Breast epithelium (tissue), 4 donors: ENCODE data around the gene PUS3. TPM values are rescaled to one million over a fixed set of nuclear protein-coding genes. Genes with fewer than 3 reads are reported as not detected.

Experiments used
- DNase-seq, 2 donors: peaks; one replicate each; pipeline ENCODE4 v3.0.0-alpha.2; 2019; ENCODE audit warnings: low spot score in 2 of 2
- H3K27ac ChIP-seq, 2 donors: fragments of 200-600 bp; sonication (generic) in 1 of 2; one replicate each; pipeline ENCODE4 v1.5.1; 2016 to 2019; ENCODE audit warnings: mild to moderate bottlenecking in 1 of 2
- H3K27me3 ChIP-seq, 2 donors: fragments of 200-600 bp; sonication (generic) in 1 of 2; one replicate each; pipeline versions ENCODE4 v1.5.1 to v1.6.0; 2017 to 2019; ENCODE audit warnings: control low read depth in 1 of 2, mild to moderate bottlenecking in 1 of 2
- H3K36me3 ChIP-seq: fragments of 200-600 bp; one replicate; pipeline ENCODE4 v1.5.1; 2019
- H3K4me1 ChIP-seq, 2 donors: fragments of 200-600 bp; sonication (generic); one replicate each; pipeline ENCODE4 v1.5.1; 2016 to 2019; ENCODE audit warnings: control low read depth in 1 of 2
- H3K4me3 ChIP-seq, 3 donors: fragments of 200-600 bp; sonication (generic); 1 replicate in 2 of 3; 2 replicates in 1 of 3; pipeline ENCODE4 v1.5.1; 2016 to 2019; ENCODE audit warnings: mild to moderate bottlenecking in 3 of 3, moderate library complexity in 2 of 3
- H3K9me3 ChIP-seq, 2 donors: fragments of 200-600 bp; sonication (generic) in 1 of 2; one replicate each; pipeline ENCODE4 v1.5.1; 2016 to 2019; ENCODE audit warnings: control low read depth in 1 of 2
- CTCF ChIP-seq, 3 donors: fragments of 450-650 bp; IDR thresholded peaks; one replicate each; pipeline ENCODE4 v1.5.1; 2016 to 2017; ENCODE audit warnings: antibody characterized with exemption in 3 of 3, mild to moderate bottlenecking in 3 of 3, moderate library complexity in 3 of 3
- POLR2A ChIP-seq: fragments of 450-650 bp; IDR thresholded peaks from one replicate; pipeline ENCODE4 v1.6.1; 2016; ENCODE audit warnings: antibody characterized with exemption, mild to moderate bottlenecking, moderate library complexity
- POLR2AphosphoS5 ChIP-seq, 3 donors: sonication (generic); formaldehyde crosslinking; IDR thresholded peaks; one replicate each; pipeline ENCODE4 v1.6.1; 2017; ENCODE audit warnings: antibody characterized with exemption in 3 of 3
- intact Hi-C: fragments of 100-400 bp; cut with DNase I; formaldehyde crosslinking; loops from one replicate; pipeline ENCODE4 v1.15.1; 2023; ENCODE audit warnings: low total_unique reads
- total RNA-seq, 3 donors: library from RNA; depleted of rRNA; stranded (reverse); fragments of >200 nt; gene quantifications; one replicate each; pipeline ENCODE4 v1.1.0, GENCODE V29; 2016

PUS3 gene
- total RNA-seq, 3 donors from 2014 or later, result 5.6 to 10.2 (median 8.6) TPM

- intact Hi-C loops, result loop anchor here (5.0 kb wide), 1 partner anchor 773 kb away; no protein-coding TSS in a partner anchor
- DNase-seq, result no peak
- no peak overlapping the region for H3K27ac ChIP-seq
These were observed 27.1 kb upstream of the PUS3 start for GRCh38 chr11:125930076-125930450.

GRCh38 chr11:125929445-125930075, 26.6 kb upstream of the PUS3 start:
- Histone ChIP-seq H3K27me3 (no peaks in the 10 kb centered on the region), H3K4me3 (no peak overlapping the region), H3K36me3 (no peaks in the 10 kb centered on the region), H3K4me1 (no peaks in the 10 kb centered on the region), H3K27ac (no peak overlapping the region), H3K9me3 (no peaks in the 10 kb centered on the region)
- intact Hi-C loops, result loop anchor here (5.0 kb wide), 1 partner anchor 772 kb away; no protein-coding TSS in a partner anchor
- DNase-seq, result no peak
- TF ChIP-seq CTCF (IDR thresholded peaks at IDR 0.05) (no peak), POLR2A (no peak), POLR2AphosphoS5 (IDR thresholded peaks at IDR 0.05) (no peak)

More at GRCh38 chr11:125930076-125930450, 27.1 kb upstream of the PUS3 start:
- TF ChIP-seq POLR2A (no peak), POLR2AphosphoS5 (IDR thresholded peaks at IDR 0.05) (no peak), CTCF (IDR thresholded peaks at IDR 0.05) (no peak)
- Histone ChIP-seq H3K9me3 (no peaks in the 10 kb centered on the region), H3K4me3 (no peak overlapping the region), H3K36me3 (no peaks in the 10 kb centered on the region), H3K4me1 (no peaks in the 10 kb centered on the region), H3K27me3 (no peaks in the 10 kb centered on the region)

GRCh38 chr11:125926682-125927081, 23.7 kb upstream of the PUS3 start:
- Histone ChIP-seq H3K9me3 (no peaks in the 10 kb centered on the region), H3K4me1 (no peaks in the 10 kb centered on the region), H3K27ac (no peak overlapping the region), H3K36me3 (no peaks in the 10 kb centered on the region), H3K27me3 (no peaks in the 10 kb centered on the region), H3K4me3 (no peak overlapping the region)
- intact Hi-C loops, result no loop called here
- DNase-seq, result no peak
- no peak for TF ChIP-seq CTCF (IDR thresholded peaks at IDR 0.05)

- intact Hi-C loops, result no loop called here
These were observed 22.8 kb upstream of the PUS3 start for GRCh38 chr11:125925804-125926203.

More at GRCh38 chr11:125925804-125926203, 22.8 kb upstream of the PUS3 start:
- Histone ChIP-seq H3K36me3 (no peaks in the 10 kb centered on the region), H3K4me3 (no peak overlapping the region), H3K27me3 (no peaks in the 10 kb centered on the region), H3K9me3 (no peaks in the 10 kb centered on the region), H3K4me1 (no peaks in the 10 kb centered on the region), H3K27ac (no peak overlapping the region)
- no peak for DNase-seq
- TF ChIP-seq POLR2A (no peak), POLR2AphosphoS5 (IDR thresholded peaks at IDR 0.05) (no peak), CTCF (IDR thresholded peaks at IDR 0.05) (no peak)
